Right ventricle myocardium inferior (tissue), 1 donor: ENCODE measurements around the gene ARMH2. TPM values are rescaled to one million over a fixed set of nuclear protein-coding genes. Genes with fewer than 3 reads are reported as not detected.

Experiments used
- ATAC-seq: fragments of 200-7000 bp; cut with Tn5 transposase; one replicate; pipeline ENCODE4 v1.9.1; 2020; ENCODE audit warnings: mild to moderate bottlenecking, moderate library complexity
- DNase-seq: peaks from one replicate; pipeline ENCODE4 v3.0.0; 2021; ENCODE audit errors: missing footprints
- intact Hi-C: fragments of 100-400 bp; cut with DNase I; formaldehyde crosslinking; loops from one replicate; pipeline ENCODE4 v1.11.0; 2022
- long read RNA-seq: library from polyadenylated mRNA; unstranded; transcript quantifications from one replicate; pipeline ENCODE4 v2.0.0, GENCODE V29; 2021
- total RNA-seq: library from RNA; stranded (reverse); fragmentation: NEBNext Ultra II Directional; extraction: Animal tissue kit (Norgen Biotek cat#: 25700); gene quantifications from one replicate; pipeline ENCODE4 v1.2.1, GENCODE V29; 2021
- donor health status: DM: no; HTN: yes; CAD: no; lungs with severe emphysema.

Gene ARMH2
- total RNA-seq, result not detected
- long read RNA-seq, result 0 reads

DNA sequence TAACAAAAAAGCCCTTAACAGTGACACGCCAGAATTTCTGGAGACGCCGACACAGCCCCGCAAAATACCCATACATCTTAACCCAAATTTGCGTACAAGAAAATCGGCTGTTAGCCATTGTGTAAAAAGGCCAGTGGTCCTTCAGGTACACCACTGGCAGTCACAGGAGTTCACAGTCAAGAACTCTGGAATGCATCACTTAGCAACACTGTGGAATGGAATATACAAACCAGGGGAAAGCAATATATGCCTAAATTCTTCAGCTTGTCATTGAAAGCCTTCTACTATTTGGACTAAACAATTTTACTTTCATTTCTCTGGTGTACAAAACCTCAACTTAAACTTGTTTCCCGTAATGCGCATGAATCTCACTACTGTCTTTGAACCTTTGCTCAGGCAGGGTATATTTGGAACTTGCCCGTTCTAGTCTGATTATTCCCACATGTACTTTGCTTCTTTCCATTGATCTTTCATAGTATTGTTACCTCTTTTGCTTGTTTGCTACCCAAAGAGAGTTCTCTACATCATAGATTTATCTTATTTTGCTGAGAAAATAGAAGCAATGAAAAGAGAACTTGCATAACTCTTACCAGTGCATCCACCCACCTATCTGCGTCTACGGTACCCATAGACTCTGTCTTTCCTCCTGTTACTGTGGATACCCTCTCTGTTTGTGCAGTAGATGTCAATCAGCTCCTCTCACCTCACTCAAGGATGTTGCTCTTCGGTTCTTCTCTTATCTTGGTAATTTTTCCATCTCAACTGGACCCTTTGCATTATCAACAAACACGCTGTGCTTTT lies at the start of gene ARMH2:
Gene ARMH2, minus strand, starts transcription at position 178 of the 801 bp plus-strand sequence. Its CDS starts 60 bp downstream, at position 118.
- no peak for ATAC-seq
- intact Hi-C loops, result no loop called here
- DNase-seq, result no peak

DNA sequence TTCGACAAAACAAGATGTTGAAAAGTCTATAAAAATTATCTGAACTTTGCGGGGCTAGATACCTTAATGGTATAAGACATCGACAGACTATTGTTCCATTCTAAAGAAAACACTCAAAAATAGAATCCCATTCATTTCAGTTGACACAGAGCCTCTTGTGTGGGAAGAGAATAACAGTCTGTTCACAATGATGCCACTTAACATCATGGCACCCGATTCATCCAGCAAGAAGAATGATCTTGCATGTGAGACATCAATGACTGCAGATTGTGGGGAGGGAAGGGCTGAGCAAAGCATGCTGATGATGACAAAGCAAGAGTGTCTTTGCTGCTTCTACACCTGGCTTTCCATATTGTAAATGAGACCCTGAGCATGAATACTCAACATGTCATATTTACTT lies 49.7 kb upstream of the ARMH2 start:
- intact Hi-C loops, result no loop called here
- no peak for DNase-seq

DNA sequence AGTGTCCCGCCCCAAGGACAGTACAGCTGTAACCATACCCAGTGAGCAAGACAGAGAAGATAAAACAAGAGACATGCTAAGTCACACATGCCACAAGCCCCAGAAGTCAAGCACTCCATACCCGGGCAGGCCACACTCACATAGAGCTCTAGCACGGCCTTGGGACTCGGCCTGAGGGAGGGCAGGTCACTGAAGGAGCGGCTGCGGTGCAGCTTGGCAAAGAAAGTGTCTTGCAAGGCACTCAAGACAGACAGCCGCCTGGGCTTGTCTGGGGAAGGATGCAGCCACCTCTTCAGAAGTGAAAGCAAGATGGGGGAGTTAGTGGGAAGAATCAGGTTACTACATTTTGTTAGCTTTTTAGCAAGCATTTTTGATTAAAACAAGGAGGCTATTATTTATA lies 48.7 kb upstream of the ARMH2 start:
- no peak for ATAC-seq
- DNase-seq, result no peak
- intact Hi-C loops, result no loop called here

More for the DNA sequence above, 49.7 kb upstream of the ARMH2 start:
- ATAC-seq, result no peak

DNA sequence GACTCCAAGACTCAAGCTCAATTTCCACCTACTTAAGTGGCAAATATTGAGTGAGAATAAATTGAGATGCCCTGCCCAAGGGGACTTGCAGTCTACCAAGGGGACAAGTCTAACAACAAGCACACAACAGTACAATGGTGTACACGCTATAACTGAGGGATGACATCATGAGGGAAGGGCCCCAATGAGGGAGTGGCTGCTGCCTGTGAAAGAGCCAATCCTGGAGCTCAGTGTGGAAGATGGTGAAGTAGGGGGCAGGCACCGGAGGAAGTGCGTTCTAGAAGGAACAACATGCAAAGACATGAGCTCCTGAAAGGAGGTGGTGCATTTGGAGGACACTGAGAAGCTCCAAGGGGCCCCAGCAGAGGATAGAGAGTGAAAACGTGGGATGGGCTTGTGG lies 46.9 kb upstream of the ARMH2 start:
- ATAC-seq, result no peak
- intact Hi-C loops, result no loop called here
- DNase-seq, result no peak

DNA sequence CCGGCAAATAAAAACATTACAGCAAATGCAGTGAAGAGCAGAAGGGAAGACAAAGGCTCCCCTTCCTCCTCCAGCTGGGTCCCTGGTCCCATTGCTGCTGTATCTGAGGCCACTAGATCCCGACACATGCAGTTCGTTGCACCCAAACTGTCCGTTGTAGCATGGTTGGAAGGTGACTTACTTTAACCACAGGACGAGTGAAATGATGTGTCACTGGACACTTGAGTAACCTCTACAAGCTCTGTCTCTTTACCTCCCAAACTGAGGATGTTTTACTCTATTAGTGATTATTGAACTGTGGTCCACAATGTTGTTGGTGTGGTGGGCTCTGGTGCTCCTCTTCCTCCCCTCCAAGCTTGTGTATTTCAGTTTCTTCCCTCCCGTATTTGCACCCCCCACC lies 46.2 kb upstream of the ARMH2 start:
- ATAC-seq, result no peak
- no peak for DNase-seq
- intact Hi-C loops, result no loop called here

DNA sequence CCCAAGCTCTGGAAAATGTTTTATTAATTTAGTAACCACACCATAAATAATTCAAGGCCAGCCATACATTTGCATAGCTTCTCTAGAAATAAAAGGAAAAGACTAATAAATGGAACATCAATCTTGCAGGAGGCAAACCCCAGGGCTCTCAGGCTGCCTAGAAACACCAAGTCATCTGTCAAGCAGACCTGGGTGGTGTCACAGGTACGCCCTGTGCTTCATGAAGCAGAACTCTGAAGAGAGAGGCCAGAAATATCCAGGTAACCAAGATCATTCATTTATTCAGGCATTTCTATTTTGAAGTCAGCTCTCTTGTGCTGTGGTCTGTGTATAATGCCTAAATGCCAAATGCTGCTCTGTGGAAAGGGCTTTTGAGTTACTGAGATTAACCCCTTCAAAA lies 45.3 kb upstream of the ARMH2 start:
- DNase-seq (no peak), ATAC-seq (no peak)
- intact Hi-C loops, result no loop called here

DNA sequence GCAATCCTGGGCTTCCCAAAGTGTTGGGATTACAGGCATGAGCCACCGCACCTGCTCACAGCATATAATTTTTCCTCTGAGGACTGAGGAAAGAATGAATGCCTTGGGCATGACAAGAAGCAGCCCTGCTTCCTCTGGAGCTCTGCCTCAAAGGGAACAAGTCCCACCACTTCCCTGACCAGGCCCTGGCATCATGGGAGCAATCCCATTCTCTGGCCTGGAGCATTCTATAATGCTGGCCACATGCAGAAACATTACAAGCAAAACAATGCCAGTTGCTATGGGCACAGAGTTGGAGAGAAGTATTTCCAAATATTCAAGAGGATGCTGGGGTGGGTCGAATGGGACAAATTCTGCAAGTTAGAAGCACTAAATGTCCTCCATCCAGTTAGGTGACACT lies 41.5 kb upstream of the ARMH2 start:
- intact Hi-C loops, result no loop called here
- DNase-seq, result no peak

DNA sequence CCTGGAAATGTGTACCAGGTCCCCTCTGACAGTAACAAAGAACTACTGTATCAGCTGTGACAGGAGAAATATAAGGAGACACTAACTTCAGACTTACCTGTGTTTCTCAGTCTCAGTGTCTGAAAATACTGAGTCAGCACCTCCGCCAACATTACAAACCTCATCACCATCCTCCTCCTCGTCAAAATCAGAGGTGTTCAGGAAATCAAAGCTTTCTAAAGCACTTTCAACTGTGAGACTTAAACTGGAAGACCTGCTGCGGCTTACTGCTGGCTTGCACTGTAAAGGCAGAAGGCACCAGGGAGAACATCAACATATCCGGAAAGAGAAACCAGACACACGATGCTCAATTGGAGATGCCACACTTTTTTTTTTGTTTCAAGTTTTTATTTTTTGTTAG lies 40.3 kb upstream of the ARMH2 start:
- ATAC-seq (no peak), DNase-seq (no peak)
- intact Hi-C loops, result no loop called here

More for the DNA sequence above, 41.5 kb upstream of the ARMH2 start:
- no peak for ATAC-seq

DNA sequence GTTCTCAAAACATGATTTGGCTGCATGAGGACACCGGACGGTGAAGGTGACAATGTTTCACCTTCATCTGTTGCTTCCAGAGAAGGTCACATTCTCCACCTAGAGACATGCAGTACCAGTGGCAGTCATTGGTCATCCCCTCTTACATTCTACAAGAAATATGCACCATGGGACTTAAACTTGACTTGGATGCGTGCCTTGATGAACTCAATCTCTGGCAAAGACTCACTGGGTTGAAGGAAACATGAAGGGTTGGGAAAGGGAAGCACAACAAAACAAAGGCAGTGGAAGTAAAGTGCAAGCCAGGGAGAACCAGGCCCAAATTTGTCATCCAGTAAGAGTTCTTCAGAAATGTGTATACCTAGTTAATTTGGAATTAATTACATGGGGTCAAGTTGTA lies 39.4 kb upstream of the ARMH2 start:
- ATAC-seq, result peak; percentile 56
- intact Hi-C loops, result no loop called here

DNA sequence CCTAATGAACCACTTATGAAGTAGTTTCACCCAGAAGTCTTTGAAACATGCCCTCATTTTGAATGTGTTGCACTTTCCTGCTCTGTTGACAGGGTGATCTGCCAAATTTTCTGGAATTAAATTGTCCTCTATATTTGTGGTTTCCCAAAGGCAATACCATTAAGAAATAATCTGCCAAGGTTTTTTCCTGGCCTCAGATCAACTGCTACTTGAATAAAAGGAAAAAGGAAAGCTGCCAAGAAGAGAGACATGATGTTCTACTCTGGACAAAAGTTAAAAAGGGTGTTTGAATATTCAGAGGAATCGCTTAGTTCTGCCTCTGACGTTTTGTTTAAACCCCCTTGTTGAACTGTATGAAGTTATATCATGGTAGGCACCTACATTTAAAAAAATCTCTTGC lies 37.4 kb upstream of the ARMH2 start:
- intact Hi-C loops, result no loop called here
- ATAC-seq, result no peak
- DNase-seq, result no peak

More for the DNA sequence above, 39.4 kb upstream of the ARMH2 start:
- DNase-seq, result no peak

DNA sequence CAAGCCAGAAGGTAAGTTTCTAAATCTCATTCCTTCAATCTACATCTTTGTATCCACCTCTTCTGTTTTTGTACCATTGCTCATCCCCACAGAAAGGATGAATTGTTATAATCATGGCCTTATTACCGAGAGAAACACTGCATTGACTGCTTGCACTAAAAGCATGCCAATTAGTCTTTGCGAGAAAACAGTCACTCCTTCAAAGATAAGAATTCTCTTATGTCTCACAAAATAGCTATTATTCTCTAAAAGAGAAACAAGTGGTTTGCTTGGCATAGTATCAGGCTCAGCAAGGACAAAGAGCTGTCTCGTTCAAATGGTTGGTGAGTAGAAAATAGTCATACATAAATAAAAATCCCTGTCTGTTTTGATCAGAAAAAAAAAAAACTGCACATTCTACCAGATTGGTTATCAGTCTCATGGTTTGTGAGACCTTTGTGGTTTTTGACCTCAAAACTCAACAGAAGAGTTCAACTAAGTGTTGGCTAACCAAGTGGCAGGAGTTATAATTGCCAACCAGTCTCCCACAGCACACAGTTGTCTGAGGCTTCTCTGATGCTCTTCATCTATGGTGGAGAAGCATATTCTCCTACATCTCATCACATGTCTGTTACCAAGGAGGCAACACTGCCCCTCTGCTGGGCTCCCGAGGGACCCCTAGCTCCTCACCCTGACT lies 35.1 kb upstream of the ARMH2 start:
- intact Hi-C loops, result no loop called here
- DNase-seq (no peak), ATAC-seq (no peak)

DNA sequence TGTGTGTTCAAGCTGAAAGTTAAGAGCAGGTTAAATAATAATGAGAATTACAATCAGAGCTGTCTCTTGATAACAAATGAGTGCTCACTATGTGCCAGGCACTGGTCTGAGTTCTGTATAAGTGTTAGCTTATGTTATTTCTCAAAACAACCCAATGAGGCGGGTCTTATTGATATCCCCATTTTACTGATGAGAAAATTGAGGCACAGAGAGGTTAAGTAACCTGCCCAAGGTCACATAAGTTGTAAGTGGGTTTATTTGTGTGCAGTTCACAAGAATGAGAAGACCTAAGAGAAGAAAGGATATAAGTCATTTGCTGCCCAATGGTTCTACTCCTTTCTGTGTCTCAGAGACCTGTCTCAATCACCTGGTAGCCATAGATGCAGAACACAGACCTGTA lies 34.1 kb upstream of the ARMH2 start:
- ATAC-seq (no peak), DNase-seq (no peak)
- intact Hi-C loops, result no loop called here

DNA sequence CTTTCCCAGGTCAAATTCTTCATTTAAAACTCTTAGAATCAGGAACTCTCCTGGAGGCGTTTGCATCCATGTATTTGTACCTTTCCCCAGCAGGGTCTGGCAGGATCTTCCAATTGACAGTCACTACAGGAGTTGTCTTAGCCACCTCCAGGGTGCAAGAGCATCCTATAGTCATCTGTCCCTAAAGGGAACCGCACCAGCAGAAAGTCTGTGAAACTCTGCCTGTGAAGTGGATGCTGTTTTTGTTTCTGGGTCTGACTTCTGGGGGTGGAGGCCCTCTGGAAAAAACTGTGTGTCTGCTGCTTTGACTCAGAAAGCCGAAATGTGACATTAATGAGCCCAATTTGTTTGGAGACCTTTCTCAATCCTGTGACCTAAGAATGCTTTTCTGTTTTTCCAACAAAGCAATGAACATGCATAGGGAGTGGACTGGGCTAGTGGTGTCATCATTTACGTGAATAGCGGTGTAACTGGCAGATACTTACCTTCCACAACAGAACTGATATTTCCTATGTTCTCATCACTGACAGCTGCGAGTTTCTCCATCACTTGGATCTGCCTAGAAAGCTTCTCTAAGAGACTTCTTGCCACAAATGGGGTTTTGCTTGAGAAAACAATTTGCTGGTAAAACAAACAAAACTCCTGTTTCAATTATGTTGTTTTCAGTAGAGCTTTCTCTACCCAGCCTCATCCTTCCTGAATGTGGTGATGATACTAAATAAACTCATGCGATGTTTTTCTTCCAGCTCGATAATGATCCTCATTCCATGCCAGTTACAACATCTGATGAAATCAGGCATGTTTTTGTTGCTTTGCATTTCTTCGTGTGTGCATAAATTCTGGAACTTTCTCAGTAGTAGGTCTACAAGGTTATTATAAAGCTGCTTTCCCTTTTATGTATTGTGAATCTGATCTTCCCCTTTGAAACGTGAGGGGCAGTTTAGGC lies 33.3 kb upstream of the ARMH2 start:
- ATAC-seq (no peak), DNase-seq (no peak)
- intact Hi-C loops, result no loop called here

DNA sequence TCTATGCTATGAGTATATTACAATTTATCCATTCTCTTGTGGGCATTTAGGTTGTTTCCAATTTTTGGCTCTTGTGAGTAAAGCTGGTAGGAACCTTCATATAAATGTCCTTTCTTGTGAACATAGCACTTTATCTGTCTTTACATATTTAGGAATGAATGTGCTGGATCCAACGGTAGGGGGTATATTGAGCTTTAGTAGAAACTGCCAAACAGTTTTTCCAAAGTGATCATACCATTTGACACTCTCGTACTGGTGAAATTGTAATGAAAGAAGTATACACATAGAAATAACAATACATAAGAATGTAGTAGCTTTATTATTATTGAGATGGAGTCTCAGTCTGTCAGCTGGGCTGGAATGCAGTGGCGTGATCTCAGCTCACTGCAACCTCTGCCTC lies 30.9 kb upstream of the ARMH2 start:
- DNase-seq (no peak), ATAC-seq (no peak)
- intact Hi-C loops, result no loop called here

DNA sequence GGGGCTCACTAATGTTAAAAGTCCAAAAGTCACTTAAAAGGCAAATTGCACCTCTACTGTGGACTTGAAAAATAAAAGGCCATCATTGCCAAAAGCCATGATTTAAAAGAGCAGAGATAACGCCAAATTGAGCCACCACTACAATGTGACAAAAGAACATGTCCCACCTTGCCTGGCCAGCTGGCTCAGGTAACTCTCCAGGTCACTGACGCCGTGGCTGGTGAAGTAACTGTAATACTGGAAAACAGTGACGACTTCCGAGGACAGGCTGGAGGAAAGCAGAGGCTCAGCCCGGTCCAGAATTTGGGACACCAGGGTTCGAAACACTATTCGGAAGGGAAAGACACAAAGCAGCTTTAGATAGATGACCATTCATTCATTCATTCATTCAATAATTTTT lies 29.3 kb upstream of the ARMH2 start:
- no peak for ATAC-seq
- intact Hi-C loops, result no loop called here
- DNase-seq, result no peak

DNA sequence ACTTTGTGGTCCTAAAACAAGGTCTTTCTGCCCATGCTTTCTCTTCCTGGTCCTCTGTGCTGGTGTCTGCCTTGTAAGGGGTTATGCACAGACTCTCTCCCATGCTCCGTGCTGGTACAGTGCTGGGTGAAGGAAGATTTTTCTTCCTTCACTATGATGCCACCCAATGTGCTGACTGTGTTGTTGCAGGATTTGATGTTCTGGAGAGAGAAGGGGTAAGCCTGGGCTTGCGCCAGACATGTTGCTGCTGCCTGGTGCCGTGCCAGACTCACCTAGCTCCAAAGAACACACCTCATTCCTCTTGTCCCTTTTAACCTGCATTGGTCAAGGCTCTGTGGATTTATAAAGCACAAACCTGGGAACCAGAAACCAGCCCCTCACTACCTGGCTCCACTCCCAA lies 28.4 kb upstream of the ARMH2 start:
- no peak for DNase-seq

DNA sequence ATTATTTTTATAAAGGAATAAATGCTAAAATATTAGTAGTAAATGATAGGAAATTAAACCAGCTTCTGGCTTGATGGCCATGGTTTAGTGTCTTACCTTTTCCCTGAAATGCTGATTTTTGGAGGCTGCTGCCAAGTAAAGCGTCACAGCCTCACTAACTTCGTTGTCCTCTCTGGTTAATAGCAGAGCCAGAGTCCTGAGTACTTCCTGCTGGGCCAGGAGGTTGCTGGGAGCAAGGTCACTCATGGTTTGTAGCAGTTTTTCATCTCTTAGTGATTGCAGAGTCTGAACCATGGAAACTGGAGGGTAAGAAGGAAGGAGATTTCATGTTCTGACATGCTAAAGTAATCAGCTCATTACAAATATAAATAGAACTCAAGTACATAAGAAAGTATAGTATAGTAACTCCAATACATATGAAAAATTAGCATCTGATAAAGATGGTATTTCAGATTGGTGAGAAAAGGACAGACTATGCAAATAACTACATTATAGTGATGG lies 26.5 kb upstream of the ARMH2 start:
- no peak for DNase-seq
- intact Hi-C loops, result no loop called here
- ATAC-seq, result no peak

More for the DNA sequence above, 28.4 kb upstream of the ARMH2 start:
- intact Hi-C loops, result no loop called here
- ATAC-seq, result no peak

DNA sequence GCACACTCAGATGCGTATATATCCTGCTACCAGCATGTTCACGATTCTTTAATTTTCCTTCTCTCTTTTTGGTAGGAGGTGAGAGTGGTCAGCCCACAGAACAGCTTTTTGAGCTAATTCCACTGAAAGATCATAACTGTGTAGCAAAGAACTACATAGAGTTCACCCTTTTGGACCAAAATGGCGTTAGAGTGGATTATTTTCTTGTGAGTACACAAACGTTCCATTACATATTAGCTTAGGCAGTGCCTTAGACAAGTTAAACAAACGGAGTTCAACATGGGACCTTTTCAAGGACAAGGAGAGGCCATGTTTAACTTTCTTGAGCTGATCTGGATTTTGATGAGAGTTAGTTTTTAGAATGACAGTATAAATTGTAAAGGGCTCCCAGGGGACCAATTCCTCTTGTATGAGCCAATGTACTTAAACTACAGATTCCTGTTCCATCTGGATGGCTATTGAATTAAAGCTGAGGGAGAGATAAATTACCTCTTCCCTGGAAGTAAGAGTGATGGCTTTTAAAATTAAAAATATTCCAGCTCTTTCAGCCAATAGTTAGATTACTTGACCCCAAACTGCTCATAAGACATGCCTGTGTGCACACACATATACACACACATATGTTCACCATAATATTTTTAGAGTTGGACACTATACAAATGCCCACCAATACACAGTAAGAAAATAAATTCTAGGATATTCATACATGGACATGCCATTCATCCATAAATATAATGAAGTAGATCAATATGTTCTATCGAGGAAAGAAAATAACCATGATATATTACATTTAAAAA lies 25.6 kb upstream of the ARMH2 start:
- ATAC-seq, result no peak
- intact Hi-C loops, result no loop called here
- no peak for DNase-seq
